SH-SY5Y (cell line): ENCODE data around the gene SCML1.

Experiments
- GATA2 ChIP-seq: IDR thresholded peaks from 2 replicates; pipeline ENCODE4 v1.6.1; 2011; ENCODE audit warnings: mild to moderate bottlenecking, low read depth, low read length
- GATA3 ChIP-seq: IDR thresholded peaks from 2 replicates; pipeline ENCODE4 v1.6.1; 2011; ENCODE audit warnings: low read depth, mild to moderate bottlenecking, low read length, moderate library complexity

- TF ChIP-seq GATA2 (no peak), GATA3 (no peak)
Observed at GRCh38 chrX:17737710-17737985, 355 bp downstream of the SCML1 start.
